NCI-H2171 treated with DMSO at 0.1 percent for 48 hours (cell line): Measurements from ENCODE around the gene ADIPOR2.

Experiments
- DNase-seq: peaks from one replicate; lab custom pipeline; 2025; lab: John Stamatoyannopoulos, UW

ADIPOR2 gene

DNA sequence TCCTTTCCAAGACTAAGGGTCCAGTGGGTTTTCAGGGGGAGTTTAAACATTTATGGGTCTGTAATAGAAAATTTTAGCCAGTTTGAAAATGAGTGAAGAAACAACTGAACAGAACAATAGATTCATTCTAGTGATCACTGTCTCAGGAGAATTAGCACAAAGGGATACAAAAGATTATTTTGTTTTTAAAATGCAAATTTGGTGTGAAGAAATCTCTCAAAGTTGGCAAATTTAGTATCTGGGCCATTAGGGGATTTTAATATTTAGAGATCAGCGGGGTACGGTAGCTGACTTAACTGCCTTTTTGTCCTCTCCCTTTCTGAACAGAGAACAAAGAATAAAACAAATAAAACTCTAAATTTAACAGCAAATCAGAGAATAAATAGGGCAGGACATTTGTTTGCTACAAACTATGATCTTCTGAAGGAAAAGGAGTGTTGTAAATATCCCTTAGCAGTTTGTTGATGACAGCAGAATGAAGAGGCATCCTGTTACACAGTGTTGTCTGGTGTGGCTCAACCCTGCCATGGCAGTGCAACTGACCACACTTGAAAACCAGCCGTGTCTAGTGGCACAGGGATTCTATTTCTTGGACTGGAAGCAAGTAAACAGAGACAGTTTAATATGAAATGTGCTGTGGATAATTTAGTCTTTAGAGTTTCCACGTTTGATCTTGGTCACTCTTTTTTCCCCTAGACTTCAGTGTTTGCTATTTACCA, 83.2 kb downstream of the ADIPOR2 start:
- DNase-seq = no peak

DNA sequence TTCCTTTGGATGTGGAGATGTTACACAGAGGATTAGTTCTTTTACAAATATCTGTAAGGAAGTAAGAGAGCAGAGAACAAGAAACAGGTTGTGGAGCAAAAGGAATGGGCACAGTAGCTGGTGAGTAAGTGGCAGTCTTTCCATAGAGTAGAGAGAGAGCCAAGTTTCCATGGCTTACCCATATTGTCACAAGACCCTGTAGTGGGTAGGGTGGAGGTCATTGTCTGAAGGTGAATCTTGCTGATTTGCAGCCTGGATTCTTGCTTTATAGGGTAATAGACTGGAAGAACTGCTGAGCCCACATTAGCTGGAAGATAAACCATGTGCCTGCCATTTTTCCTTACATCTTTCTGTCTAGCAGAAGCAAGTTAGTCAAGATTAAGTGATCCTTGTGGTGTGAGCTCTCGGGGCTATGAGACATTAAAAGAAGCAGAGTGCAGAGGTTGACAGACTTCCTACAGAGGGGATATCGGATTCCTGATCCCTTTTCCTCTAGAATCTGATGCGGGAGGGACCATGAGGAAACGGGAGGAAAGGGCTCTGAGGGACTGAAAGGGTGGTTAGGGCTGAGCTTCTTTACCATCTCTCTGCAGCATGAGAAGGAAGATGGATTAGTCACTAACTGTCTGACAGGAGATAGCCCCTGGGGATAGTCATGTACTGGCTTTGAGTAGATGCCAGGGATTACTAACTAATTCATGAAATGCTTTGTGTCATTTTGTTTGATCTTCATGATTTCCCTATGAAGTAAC, 85.5 kb downstream of the ADIPOR2 start:
- DNase-seq = peak; percentile 71

DNA sequence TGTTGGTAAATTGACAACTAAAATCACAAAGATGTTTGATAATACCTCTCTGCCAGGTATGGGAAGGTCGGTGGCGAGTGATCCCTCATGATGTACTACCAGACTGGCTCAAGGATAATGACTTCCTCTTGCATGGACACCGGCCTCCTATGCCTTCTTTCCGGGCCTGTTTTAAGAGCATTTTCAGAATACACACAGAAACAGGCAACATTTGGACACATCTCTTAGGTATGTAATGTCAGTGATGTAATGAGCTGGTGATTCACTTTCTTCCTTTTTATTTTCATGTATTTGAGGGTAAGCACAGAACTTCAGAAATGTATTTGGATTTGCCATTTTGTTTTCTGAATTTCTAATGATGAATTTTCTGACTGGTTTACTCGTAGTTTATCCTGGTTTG, 86.9 kb downstream of the ADIPOR2 start:
- no peak for DNase-seq

DNA sequence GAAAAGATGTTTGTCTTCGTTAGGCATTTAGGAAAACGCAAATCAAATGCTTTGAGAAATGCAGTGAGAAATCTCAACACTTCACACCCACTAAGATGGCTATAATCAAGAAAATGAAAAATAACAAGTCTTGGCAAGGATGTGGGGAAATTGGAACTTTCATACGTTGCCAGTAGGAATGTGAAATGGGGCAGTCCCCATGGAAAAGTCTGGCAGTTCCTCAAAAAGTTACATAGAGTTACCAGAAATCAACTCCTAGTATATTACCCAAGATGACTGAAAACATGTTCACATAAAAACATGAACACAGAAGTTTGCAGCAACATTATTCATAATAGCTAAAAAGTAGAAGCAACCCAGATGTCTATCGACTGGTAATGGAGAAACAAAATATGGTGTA, 88.0 kb downstream of the ADIPOR2 start:
- DNase-seq = no peak

DNA sequence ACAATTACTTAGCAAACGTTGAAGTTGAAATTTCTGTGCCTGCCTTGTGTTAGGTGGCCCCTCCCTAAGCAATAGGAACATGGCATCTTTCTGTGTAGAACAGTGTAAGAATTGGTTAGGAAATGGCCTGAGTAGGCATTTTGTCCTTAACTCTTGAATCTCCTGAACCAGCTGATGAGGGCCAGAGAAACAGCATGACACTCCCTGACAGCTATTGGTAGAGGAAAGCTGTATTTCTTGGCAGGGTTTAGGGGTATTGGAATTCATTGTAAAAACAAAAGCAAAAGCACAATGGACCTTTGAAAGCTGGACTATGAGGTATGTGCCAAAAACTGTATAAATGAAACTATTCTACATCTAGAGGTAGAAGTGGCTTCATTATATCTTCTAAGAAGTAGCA, 88.9 kb downstream of the ADIPOR2 start:
- no peak for DNase-seq

DNA sequence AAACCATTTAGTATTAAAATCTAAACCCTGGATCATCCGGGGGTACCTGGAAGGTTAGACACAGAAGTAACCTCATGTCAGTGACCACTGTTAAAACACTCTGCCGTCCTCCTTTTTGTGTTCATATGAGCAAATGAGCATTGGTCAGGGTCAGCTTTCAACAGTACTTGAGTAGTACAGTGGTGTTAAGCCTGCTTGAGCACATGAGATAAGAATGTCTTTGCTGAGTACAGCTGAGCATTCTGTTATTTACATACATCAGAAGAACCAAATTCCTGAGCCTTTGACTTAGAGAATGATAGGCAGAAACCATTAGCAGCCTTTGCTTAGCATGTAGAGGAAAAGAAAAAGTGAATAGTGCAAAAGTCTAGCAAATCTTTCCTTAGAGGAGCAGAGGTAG, 90.9 kb downstream of the ADIPOR2 start:
- no peak for DNase-seq

DNA sequence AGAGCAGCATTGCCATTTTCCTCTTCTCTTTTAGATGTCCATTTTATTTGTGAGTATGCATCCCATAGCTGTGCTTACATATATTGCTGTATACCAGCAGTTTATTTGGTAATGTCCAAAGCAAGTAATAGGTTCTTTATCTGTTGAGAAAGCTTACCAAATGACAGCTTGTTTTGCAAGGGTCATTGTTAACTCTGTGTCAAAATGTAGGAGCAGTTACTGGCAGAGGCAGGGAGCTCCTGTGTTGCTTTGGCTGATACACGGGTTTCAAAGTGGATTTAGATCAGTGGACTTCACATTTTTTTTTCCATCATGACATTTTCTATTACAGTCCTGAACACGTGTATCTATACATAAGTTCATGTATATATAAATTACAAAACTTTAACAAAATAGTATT, 91.3 kb downstream of the ADIPOR2 start:
- DNase-seq = no peak

DNA sequence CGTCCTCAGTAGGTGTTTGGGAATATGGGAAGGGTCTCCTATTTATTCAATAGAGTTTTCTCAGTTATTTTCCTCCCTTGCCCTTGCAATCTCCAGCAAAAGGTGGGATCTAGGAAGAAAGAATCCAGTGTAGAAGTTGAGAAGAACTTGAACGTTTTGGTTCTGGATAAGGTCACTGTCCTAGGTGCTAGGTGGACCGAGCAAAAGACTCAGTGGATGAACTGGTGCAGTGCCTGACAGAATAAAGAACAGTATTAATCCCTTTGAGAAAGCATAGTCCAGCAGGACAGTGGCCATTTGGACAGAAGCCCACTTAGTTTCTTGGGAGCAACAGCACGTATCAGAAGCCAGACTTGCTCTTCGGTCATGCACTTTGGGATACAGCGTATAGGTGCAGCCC, 96.8 kb downstream of the ADIPOR2 start:
- DNase-seq = no peak

DNA sequence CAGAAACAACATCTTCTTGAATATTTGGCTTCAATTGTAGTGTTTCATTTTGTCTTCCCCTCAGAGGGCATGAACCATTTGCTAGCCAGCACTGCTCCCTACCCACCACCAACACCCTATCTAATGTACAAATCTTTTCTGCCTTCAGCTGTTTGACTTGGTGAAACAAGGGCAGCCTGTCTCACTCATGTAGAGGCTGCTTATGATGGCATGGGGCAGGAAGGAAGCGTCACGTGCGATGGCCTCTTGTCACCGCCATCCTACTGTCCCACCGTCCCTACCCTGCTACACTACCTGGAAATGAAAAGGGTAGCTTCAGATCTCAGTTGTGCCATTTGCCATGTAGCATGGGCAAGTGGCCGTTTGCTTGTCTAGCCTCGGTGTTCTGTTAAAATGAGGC, 99.6 kb downstream of the ADIPOR2 start:
- DNase-seq = no peak

DNA sequence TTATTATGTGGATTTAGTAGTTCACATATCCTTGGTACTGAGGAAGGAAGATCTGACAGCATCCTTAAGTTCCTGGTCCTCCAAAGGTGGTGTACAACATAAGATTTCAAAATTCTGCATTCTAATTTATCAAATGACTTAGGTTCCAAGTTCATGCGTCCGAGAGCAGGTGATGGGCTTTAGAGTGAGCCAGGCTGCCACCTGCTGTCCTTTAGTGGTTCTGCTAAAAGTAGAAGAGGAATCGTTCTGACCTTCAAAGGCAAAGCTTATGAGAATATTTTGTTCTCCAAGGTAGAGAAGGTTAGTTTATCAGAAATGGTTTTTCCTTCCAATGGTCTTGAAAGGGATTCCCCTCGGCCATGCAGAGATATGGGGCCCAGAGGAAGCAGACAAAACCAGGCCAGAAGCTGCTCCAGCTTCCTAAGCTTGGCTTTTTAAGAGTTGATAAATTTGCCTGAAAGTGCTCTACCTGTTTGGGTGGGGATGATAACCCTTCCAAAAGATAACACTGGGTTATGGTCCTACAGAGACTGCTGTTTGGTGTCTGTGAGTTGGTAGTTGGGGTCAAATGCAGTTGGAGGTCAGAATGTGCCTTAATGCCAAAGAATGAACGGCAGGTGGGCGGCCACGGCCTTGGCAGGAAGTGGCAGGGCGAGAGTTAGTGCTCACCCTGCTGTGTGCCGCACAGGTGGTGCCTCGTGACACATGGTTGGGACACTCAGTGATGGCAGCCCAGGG, 100.4 kb downstream of the ADIPOR2 start:
- DNase-seq = peak; percentile 89

DNA sequence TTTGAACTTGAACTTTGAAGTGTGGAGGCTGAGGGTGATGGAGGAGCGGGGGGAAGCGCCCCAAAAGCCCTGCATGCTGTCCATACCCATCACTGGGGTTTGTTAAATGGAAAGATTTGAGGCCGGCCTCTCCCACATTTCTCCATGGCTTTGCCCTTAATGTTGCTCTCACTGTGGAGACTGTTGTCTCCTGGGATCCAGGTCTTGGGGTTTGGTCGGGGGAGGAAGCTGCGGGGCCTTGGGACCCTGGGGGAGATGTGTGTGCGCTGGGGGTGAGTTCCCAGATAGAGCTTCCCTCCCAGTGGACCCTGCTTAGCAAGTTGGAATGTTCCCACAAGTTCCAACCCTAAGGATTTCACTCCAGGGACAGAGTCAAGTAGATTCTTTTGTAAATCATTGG, 101.5 kb downstream of the ADIPOR2 start:
- no peak for DNase-seq

DNA sequence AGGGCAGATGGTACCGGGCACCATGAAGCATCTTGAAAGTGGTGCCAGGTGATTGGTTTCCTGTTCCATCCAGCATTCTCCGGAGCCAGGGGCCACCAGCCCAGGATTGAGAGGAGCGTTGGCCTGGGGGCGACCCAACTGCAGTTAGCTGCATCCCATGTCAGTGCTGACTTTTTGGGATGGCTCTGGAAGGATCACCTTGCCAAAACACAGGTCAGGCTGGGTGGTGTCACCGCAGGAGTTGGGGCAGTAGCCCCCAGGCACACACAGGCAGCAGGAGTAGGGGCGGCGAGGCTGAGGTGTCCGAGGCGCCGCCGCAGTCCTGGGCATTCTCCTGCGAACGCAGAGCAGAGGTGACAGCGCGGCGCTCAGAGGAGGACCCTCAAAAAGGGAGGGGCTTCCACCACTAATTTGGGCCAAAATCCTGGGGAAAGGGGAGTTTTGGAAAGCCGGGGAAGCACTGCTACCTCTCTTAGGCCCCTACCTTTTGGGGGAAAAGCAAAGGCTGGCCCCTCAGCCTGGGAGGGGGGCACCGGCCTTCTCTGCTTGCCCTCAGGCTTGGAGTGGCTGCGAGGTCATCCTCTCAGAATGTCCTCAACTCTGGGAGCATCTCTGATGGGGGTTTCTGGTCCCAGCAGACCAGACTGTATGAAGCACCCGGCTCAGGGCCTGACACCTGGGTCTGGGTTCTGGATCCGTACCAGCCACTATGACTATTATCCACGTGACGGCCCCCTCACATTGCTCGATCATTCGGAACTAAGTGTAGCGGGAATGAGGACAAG, 102.7 kb downstream of the ADIPOR2 start:
- no peak for DNase-seq

DNA sequence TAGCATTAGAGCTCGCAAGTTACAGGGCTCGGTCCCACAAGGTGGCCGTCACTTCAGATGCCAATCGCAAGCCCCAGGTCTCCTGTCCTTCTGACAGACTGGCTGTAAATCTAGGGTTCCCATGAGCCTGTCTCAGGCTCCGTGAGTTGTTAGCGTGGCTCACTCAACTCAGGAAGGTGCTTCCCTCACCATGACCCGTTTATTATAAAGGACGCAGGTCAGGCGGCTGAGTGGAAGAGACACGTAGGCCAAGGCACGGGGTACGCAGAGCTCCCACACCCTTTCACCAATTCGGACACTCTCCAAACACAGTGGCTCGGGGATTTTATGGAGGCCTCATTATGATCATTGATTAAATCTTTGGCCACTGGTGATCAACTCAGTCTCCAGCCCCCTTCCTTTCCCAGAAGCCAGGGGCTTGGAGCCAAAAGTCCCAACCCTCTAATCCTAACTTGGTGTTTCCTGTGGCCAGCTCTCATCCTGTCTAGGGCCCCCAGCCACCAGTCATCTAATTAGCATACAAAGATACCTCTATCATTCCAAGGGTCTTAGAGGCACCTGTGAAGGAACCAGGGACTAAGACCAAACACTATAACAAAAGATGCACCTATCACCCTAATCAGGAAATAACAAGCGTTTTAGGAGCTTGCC, 103.7 kb downstream of the ADIPOR2 start:
- no peak for DNase-seq

DNA sequence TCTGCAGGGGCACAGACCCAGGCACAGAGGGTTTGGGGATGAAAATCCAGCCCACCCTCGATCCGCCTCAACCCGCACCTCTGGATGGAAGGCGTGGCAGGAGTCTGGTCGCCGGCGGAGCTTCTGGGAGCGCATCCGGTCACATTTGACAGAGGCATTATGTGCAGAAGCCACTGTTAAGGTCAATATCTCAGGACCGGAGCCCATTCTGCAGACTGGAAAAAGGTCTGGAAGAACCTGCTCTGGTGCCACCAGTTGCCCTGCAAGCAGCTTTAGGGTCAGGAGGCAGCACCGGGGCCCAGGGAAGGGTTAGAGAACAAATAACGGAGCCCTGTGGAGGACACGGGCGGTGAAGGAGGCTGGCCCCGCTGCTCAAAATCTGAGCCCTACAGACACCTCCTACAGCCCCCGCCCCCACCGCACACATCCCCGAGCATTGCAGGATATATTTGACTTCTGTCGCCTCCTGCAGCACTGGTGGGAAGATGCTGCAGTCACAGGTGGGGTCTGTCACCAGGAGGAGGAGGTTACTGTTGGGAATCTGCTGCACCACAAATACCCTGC, 104.4 kb downstream of the ADIPOR2 start:
- no peak for DNase-seq

DNA sequence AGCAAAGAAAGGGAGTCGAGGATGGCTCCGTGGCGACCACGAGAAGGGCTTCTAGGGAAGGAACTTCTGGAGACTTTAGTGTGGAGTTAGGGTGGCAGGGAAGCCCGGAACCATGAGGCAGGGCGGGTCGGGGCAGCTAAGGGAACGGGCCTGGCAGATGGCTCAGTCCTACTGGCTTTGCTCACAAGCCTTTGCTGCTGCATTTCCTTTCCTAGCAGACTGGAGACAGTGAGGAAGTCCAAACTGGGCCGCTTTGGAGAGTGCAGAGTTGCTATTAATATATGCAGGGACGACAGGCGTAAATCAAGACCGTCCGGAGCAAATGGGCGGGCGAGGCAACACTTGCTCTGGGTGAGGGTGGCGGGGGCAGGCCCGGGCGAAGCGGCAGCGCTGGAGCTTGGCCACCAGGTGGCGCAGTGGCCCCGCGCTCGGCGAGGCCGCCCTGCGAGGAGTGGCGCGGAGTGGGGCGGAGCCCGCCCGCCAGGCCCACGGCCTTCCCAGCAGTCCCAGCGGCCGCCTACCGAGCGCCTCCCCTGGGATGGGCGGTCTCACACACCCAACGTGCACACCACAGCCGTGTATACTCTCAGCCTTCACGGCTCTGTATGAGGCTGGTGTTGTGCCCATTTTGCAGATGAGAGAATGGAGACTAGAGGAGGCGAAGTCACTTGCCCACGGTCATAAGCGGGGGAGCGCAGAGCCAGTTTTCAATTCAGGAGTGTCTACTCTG, 105.1 kb downstream of the ADIPOR2 start:
- peak; percentile 98 for DNase-seq

DNA sequence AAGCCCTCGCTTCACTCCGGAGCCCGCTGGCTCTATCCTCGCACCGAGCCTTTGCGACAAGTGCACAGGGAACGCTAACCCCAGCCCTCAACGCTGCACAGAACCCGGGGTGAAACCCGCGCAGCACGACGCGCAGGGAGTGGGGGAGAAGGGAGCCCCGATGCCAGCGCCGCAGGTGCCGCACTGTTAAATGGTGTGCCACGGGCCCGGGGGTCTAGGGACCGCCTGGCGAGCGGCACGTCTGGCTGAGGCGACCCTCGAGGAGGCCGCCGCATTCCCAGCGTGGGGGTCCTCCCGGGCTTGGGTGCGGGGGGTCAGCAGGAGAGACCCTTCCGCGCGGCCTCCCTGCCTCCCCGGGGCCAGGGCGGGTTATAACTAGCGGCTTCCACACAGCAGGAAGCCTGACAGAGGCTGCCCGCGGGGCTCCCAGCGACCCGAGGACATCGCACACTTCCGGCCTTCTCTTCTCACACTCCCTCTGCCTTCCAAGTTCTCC, 105.7 kb downstream of the ADIPOR2 start:
- DNase-seq = no peak

DNA sequence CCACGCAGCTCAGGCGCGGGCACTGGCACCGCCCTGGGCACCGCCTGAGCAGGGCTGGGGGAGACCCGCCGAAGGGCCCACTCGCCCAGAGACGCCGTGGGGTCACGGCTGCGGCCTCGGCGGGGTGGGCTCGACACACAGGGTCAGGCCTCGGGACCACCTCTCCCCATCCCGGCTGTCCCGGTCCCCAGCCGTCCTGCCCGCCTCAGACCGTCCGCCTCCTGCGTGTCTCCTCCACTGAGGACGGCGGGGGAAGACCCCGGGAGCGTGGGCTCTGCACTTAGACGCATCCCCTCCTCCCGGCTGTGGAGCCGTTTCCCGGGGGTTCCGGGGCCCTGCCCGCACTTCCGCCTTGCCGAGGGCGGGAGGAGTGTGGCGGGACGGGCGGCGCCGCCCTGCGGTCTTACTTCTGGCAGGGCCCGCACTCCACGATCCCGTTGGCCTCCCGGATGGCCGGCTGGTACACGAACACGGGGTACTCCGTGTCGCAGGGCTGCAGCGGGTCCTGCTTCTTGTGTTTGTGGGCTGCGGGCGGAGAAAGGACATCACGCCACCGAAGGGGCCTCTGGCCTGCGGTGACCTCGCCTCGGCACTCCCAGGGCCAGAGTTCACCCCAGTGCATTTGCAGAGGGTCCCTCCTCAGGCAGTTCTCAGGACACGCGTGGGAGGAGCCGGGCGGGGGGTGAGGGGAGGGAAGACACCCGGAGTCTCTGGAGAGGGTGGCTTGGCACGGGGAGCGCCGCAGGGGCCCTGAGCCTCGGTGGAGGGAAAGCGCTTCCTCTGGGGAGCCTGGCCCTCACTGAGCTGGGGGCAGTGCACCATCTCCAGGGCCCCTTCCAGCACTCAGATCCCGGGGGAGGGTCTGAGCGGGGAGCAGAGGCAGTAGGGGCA, 106.4 kb downstream of the ADIPOR2 start:
- DNase-seq = no peak

DNA sequence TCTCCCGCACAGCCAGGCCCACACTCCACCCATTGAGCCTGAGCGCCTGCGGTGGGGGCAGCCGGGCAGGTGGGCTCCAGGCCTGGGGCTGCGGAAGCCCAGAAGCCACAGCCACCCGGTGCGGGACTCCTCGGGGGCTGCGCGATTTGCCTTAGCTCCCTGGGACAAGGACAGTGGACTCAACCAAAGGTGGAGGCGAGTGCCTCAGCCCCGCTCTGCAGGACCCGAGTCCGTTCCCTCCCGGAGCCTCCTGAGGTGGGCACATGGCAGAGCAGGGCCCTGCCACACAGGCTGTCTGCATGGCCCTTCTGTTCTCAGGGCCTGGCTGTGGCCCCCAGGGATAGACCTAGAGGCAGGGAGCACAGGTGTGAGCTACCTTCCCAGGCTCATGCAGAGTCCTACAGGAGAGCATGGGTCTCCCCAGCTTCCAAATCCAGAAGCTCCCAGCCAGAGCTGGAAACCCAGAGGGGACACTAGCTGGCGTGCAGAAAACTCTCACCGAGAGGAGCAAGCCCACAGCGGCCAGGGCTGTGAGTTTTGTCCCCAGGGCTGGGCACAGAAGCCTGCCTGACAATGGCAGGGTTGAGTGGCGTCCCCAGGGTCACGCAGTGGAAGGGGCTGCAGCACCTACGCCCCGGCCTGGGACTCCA, 107.2 kb downstream of the ADIPOR2 start:
- no peak for DNase-seq

DNA sequence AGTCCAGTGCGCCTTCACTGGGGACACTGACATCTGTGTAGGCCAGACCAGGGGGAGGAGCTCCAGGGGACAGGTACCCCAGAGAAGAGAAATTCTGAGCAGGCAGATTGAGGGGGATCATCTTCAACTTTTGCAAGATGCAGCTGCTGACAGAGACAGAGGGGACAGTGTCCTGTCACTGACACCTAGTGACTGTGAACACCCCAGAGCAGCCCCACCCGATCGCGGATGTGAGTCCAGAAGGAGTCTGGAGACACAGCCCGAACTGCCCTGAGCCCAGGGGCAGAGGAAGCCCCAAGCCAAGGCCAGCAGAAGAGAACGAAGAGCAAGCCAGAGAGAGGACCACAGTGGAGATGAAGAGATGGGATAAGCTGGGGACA, 107.8 kb downstream of the ADIPOR2 start:
- no peak for DNase-seq
